ENCODE measurements around the gene TEX36. TPM values are rescaled to one million over a fixed set of nuclear protein-coding genes. Genes with fewer than 3 reads are reported as not detected.

Gene TEX36
- total RNA-seq, 4 donors from 2014 or later = not detected

- TF ChIP-seq POLR2A (IDR thresholded peaks at IDR 0.05) = no peak
- TF ChIP-seq, protein P1, sequence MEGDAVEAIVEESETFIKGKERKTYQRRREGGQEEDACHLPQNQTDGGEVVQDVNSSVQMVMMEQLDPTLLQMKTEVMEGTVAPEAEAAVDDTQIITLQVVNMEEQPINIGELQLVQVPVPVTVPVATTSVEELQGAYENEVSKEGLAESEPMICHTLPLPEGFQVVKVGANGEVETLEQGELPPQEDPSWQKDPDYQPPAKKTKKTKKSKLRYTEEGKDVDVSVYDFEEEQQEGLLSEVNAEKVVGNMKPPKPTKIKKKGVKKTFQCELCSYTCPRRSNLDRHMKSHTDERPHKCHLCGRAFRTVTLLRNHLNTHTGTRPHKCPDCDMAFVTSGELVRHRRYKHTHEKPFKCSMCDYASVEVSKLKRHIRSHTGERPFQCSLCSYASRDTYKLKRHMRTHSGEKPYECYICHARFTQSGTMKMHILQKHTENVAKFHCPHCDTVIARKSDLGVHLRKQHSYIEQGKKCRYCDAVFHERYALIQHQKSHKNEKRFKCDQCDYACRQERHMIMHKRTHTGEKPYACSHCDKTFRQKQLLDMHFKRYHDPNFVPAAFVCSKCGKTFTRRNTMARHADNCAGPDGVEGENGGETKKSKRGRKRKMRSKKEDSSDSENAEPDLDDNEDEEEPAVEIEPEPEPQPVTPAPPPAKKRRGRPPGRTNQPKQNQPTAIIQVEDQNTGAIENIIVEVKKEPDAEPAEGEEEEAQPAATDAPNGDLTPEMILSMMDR (IDR thresholded peaks at IDR 0.05) = no peak
- Histone ChIP-seq H3K4me3 (no peak overlapping the region), H3K27me3 (no peaks in the 10 kb centered on the region), H3K27ac (no peak overlapping the region), H3K36me3 (no peaks in the 10 kb centered on the region), H3K9me3 (peaks cover 0 to 10% (median 2%) of the 10 kb centered on the region in 4 donors), H3K4me1 (no peaks in the 10 kb centered on the region)
- no peak for DNase-seq
Observed at GRCh38 chr10:125646311-125646710, 36.7 kb downstream of the TEX36 start.

DNA sequence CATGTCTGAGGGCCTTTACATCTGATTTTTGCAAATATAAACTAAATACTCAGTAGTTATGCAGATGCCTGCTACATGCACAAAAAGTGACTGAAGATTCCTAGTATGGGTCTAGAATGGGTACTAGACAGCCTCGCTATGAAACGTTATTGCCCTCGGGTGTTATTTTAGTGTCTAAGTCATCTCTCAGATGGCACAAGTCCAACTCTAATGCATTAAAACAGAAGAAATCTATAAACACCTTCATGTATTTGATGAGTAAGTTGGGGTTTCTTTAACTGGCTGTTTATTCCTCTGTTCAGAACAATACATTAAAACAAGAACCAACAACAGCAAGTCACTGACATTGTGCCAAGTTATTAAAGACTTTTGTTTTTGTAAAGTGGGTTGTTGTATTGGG is 41.6 kb downstream of the TEX36 start:
- Histone ChIP-seq H3K4me1 (no peaks in the 10 kb centered on the region), H3K9me3 (no peaks in the 10 kb centered on the region), H3K27ac (no peak overlapping the region), H3K27me3 (no peaks in the 10 kb centered on the region), H3K4me3 (no peak overlapping the region), H3K36me3 (no peaks in the 10 kb centered on the region)
- no peak for DNase-seq
- TF ChIP-seq POLR2A (IDR thresholded peaks at IDR 0.05) = no peak
- TF ChIP-seq, protein P1 (IDR thresholded peaks at IDR 0.05) = no peak

- TF ChIP-seq POLR2A (IDR thresholded peaks at IDR 0.05) = no peak
- TF ChIP-seq, protein P1 (IDR thresholded peaks at IDR 0.05) = no peak
- H3K36me3 ChIP-seq = no peaks in the 10 kb centered on the region
- no peak overlapping the region for H3K4me3 ChIP-seq
- no peaks in the 10 kb centered on the region for H3K27me3 ChIP-seq
- H3K4me1 ChIP-seq = no peaks in the 10 kb centered on the region
- no peaks in the 10 kb centered on the region for H3K9me3 ChIP-seq
- no peak overlapping the region for H3K27ac ChIP-seq
- no peak for DNase-seq
Observed at GRCh38 chr10:125640653-125641052, 42.3 kb downstream of the TEX36 start.

GRCh38 chr10:125639846-125640245 is 43.1 kb downstream of the TEX36 start:
- no peak for DNase-seq

DNA sequence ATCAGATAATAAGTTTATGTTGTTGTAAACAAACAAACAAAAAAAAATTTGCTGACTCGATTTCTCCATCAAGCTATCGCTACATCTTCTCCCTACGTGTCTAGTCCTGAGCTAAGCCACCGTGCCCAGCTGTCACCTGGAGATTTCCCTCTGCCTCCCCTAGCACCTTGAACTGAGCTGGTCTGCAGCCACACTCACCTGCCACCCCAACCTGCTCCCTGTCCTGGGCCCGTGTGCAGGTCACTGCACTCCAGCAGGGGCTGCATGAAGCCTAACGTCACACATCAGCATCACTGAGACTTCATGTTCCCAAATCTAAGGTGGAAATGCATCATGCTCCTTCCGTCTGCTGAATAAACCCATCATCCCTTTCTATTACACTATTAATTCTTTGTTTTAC is 44.4 kb downstream of the TEX36 start:
- Histone ChIP-seq H3K9me3 (no peaks in the 10 kb centered on the region), H3K4me1 (no peaks in the 10 kb centered on the region), H3K27me3 (no peaks in the 10 kb centered on the region), H3K27ac (no peak overlapping the region), H3K4me3 (no peak overlapping the region), H3K36me3 (no peaks in the 10 kb centered on the region)
- TF ChIP-seq, protein P1 (IDR thresholded peaks at IDR 0.05) = no peak
- no peak for TF ChIP-seq POLR2A (IDR thresholded peaks at IDR 0.05)
- no peak for DNase-seq

More at GRCh38 chr10:125639846-125640245, 43.1 kb downstream of the TEX36 start:
- Histone ChIP-seq H3K36me3 (no peaks in the 10 kb centered on the region), H3K4me3 (no peak overlapping the region), H3K4me1 (no peaks in the 10 kb centered on the region), H3K27me3 (no peaks in the 10 kb centered on the region), H3K27ac (no peak overlapping the region), H3K9me3 (no peaks in the 10 kb centered on the region)
- TF ChIP-seq POLR2A (IDR thresholded peaks at IDR 0.05) = no peak
- TF ChIP-seq, protein P1 (IDR thresholded peaks at IDR 0.05) = no peak

GRCh38 chr10:125637496-125637895 is 45.5 kb downstream of the TEX36 start:
- H3K4me1 ChIP-seq = no peaks in the 10 kb centered on the region
- no peaks in the 10 kb centered on the region for H3K36me3 ChIP-seq
- no peak for DNase-seq
- H3K27me3 ChIP-seq = no peaks in the 10 kb centered on the region
- TF ChIP-seq POLR2A (IDR thresholded peaks at IDR 0.05) = no peak
- TF ChIP-seq, protein P1 (IDR thresholded peaks at IDR 0.05) = no peak
- no peaks in the 10 kb centered on the region for H3K9me3 ChIP-seq
- H3K27ac ChIP-seq = no peak overlapping the region
- H3K4me3 ChIP-seq = no peak overlapping the region

Data from Peyer's patch (tissue), 4 donors.